NCI-H1092 (cell line): ENCODE data around the gene CLDN2.
"Not testable (repeated sequence)": the region's sequence is repeated elsewhere in the genome, so short reads cannot be mapped to it uniquely, and the experiment has no call there.

Experiments
- DNase-seq: peaks from one replicate; lab custom pipeline; 2025; lab: John Stamatoyannopoulos, UW

CLDN2 gene

DNA sequence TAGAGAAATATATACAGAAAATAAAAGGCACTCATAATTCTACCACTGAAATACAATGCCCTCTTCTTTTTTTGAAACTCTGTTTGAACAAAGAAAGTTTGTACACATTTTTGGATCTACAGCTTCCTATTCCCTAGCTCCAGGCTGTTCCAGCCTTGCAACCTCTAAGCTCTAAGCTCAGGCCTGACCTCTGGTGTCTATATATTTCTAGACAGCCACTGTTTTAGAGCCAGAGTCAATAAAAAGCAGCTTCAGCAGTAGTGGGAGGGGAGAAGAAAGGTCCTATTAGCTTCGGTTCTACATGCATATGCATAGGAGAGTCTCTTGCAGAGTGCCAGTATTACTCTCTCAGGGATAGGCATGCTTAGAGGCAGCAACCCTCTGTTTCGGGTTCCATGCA lies 39.7 kb downstream of the CLDN2 start:
- no peak for DNase-seq

GRCh38 chrX:106963111-106963510 lies 42.9 kb downstream of the CLDN2 start:
- no peak for DNase-seq

- DNase-seq, result no peak
Observed at GRCh38 chrX:106964290-106964689, 44.1 kb downstream of the CLDN2 start.

DNA sequence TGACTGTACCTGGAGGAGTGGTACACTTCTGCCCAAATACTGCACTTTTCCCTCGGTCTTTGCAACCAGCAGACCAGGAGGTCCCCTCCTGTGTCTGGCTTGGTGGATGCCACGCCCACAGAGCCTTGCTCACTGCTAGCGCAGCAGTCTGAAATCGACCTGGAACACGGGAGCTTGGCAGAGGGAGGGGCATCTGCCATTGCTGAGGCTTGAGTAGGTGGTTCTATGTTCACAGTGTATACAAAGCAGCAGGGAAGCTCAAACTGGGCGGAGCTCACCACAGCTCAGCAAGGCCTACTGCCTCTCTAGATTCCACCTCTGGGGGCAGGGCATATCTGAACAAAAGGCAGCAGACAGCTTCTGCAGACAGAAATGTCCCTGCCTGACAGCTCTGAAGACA lies 46.3 kb downstream of the CLDN2 start:
- not testable (repeated sequence) for DNase-seq

DNA sequence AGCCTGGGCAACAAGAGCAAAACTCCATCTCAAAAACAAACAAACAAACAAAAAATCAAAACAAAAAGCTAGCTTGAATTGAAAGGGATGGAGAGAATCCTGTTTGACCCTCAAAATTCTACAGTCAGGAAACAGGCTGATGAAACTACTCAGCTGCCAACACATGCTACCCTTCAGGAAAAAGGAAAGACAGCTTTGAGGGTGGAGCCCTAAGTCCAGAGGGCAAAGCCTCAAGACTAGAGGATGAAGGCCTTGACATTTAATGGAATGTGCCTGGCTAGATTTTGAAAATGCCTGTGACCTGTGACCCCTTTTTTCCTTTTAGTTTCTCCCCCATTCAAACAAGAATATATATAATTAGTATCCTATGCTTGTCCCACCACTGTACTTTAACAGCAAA lies 52.7 kb downstream of the CLDN2 start:
- no peak for DNase-seq

- DNase-seq, result no peak
Observed at GRCh38 chrX:106973433-106974149, 53.4 kb downstream of the CLDN2 start.

DNA sequence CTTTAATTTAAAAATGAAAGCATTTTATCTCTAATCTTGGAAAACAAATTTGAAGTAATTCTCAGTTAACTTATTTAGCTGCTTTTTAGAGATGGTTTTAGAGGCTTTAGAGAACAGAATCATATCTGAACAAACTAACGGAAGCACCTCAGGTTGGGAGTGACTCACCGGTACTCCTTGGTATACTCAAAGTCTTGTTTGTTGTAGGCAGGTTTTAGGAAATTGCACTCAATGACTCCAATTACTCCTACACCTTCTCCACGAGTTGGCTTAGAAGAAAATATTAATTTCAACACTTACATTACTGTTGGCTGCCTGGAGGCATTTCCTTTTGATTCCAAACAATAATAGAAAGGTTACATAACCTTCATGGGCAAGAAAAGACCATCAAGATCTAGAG lies 56.2 kb downstream of the CLDN2 start:
- DNase-seq, result no peak
